GM19397 (cell line): Measurements from ENCODE around the gene RAB25.

ENCODE experiments used
- ATAC-seq: cut with Tn5 transposase; IDR thresholded peaks from one replicate; pipeline ENCODE4 v1.9.1; 2021; ENCODE audit warnings: mild to moderate bottlenecking, moderate library complexity; ENCODE audit not compliant: unreplicated experiment

Gene RAB25

GRCh38 chr1:156100205-156100995 lies 39.4 kb downstream of the RAB25 start:
- ATAC-seq = no peak

- ATAC-seq = no peak
These were observed 40.9 kb downstream of the RAB25 start for GRCh38 chr1:156101880-156102279.

DNA sequence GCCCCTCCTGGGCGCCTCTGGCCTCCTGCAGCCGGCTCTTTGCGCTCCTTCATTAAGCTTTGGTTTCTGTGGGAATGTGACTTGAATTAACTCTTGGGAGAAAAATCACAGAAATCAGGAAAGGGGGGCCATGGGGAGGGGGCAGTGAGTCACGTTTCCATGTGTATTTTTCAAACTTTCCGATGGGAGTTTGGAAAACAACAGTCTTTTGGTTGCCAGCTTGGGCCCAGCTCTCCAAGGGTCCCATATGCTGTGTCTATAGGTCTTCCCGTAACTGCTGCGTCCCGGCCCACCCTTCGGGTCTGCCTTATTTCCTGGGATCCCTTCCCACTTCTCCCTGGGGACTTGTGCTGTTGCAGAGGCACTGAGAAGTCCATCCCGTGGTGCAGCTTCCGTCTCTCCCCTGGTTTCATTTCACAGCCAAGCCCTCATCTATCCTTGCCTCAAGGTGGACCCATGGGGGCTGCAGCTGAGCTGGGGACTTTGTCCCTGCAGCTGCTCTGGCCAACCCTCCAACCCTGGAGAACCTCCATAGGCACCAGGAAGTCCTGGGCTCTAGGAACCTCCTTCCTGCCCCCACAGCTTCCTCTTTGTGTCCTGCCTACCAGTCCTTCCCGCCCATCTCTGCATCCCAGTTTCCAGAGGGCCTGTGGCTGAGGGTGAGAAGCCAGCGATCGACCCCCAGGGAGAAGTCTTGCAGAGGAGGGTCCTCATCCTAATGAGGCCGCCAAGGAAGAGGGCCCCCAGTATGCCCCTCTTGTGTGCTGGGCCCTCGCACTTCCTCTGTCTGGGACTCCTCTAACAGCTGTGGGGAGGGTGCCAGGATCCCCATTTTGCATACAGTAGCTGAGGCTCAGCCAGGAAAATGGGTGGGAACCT lies 41.9 kb downstream of the RAB25 start:
- ATAC-seq = no peak

DNA sequence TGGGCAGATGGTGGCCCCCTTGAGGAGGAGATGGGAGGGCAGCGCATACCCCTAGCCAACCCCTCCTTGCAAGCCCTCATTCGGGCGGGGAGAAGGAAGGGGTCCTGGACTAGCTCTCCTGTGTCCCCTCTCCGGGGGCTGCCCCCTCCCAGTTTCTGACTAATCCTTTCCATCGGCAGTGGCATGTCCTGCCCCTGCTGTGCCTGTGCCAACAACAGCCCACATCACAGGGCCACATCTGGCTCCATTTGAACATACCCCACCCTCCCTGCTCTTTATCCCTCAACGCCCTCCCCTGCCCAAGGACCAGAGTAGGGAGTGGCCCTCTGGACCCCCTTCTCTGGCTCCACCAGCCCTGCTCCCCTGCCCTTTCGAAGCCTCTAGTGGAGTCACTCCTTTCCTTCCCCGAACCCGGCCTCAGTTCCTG lies 42.6 kb downstream of the RAB25 start:
- no peak for ATAC-seq

GRCh38 chr1:156104065-156104810 lies 43.3 kb downstream of the RAB25 start:
- no peak for ATAC-seq

GRCh38 chr1:156104861-156105832 lies 44.2 kb downstream of the RAB25 start:
- no peak for ATAC-seq

DNA sequence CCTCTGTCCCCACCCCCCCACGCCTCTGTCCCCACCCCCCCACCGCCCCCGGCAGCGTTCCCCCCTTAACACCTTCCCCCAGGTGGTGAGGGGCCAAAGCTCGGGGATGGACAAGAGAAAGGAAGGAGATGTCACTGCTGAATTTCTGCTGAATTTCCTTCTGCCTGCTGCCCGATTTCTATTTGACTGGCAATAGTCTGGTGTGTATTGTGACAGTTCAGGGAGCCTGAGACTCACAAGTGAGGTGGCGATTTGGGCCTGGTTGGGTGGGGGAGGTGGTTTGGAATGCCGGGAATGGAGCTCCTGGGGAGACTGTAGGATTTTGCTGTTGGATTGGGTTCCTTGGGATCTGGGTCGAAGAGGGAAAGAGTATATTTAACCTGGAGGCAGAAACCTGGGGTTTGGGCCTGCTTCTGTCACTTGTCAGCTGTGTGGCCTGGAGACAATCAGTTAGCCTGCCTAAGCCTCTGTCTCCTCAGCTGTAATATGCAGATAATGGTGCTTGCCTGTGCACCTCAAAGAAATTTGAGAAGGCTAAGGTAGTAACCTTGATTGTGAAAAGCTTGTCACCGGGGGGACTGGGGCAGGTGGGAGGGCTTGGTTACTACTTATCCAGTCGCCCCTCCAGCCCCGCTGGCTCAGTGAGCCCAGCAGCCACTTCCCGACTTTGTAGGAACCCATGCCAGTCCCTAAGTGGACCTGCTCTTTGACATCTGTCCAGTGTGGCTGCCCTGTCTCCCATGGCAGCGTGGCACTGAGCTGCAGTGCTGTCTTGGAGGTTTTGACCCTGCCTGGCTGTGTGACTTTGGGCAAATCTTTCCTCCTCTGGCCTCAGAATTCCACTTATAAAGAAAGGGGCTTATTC lies 45.9 kb downstream of the RAB25 start:
- ATAC-seq = no peak

- no peak for ATAC-seq
These were observed 47.1 kb downstream of the RAB25 start for GRCh38 chr1:156108057-156108456.

DNA sequence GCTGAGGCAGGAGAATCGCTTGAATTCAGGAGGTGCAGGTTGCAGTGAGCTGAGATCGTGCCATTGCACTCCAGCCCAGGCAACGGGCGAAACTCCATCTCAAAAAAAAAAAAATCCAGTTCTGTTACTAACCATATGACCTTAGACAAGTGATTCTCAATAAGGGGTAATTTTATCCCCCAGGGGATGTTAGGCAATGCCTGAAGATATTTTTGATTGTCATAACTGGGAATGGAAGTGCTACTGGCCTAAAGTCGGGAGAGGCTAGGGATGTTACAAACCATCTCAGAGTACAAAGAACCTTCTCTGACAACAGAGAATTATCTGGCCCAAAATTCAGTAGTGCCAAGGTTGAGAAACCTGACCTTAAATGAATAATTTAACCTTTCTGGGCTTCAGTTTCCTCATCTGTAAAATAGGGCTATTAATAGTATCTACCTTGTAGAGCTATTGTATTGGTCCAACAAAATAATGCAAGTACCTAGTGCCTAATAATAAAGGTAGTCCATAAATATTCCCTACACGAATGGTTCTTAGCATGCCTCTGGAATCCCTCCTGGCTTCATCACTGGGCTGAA lies 47.8 kb downstream of the RAB25 start:
- no peak for ATAC-seq

DNA sequence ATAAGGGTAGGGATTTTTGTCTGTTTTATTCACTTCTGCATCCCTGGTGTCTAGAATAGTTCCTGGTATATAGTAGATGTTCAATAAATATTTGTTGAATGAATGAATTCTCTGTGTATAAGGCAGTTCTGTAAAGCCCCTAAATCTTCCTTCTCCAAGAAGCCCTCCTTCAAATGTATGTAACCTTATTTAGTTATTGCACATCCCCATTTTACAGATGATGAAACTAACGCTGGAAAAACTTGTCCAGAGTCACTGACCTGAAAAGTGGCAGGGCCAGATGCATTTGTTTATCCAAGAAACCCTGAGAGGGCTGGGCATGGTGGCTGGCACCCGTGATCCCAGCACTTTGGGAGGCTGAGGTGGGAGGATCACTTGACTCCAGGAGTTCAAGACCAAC lies 49.3 kb downstream of the RAB25 start:
- no peak for ATAC-seq

- no peak for ATAC-seq
These were observed 50.5 kb downstream of the RAB25 start for GRCh38 chr1:156111355-156111962.

DNA sequence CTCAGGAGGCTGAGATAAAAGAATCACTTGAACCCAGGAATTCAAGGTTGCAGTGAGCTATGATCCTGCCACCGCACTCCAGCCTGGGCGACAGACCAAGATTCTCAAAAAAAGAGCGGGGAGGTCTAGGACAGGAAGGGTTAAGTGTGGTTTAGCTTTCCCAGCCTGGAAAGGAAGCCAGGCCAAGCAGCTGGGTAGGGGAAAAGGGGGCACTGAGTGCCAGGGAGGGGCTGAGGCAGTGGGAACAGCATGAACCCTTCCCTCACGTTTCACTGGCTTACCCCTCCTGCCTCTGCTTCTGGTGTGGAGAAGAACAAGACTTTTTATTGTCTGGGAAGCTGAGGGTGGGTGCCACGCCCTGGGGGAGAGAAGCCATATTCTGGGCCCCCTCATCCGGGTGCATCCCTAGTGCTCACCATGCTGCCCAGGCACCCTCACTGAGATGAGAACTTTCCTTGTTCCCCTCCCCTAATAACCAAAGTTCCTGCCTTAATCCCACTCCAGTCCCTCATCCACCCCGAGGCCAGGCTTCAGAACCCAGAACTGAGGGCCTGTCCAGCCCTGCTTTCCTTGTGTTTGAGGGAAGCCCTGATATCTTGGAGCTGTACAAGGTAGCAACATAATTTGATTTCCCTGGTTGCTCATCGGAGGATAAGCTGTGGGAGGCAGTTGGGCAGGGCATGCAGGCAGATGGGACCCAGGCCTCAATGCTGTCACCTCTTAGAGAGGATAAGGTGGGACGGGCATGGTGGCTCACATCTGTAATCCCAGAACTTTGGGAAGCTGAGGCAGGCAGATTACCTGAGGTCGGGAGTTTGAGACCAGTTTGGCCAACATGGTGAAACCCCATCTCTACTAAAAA lies 51.5 kb downstream of the RAB25 start:
- no peak for ATAC-seq

- ATAC-seq = no peak
These were observed 52.5 kb downstream of the RAB25 start for GRCh38 chr1:156113282-156113950.

GRCh38 chr1:156114101-156114918 lies 53.4 kb downstream of the RAB25 start, which contains the start of gene LMNA:
LMNA (plus strand) TSS chr1:156114711; CDS start chr1:156114919, 208 bp downstream.
- ATAC-seq = no peak

DNA sequence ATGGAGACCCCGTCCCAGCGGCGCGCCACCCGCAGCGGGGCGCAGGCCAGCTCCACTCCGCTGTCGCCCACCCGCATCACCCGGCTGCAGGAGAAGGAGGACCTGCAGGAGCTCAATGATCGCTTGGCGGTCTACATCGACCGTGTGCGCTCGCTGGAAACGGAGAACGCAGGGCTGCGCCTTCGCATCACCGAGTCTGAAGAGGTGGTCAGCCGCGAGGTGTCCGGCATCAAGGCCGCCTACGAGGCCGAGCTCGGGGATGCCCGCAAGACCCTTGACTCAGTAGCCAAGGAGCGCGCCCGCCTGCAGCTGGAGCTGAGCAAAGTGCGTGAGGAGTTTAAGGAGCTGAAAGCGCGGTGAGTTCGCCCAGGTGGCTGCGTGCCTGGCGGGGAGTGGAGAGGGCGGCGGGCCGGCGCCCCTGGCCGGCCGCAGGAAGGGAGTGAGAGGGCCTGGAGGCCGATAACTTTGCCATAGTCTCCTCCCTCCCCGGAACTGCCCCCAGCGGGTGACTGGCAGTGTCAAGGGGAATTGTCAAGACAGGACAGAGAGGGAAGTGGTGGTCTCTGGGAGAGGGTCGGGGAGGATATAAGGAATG lies 54.1 kb downstream of the RAB25 start:
- no peak for ATAC-seq
